Measurements from ENCODE around the gene GARNL3. TPM values are rescaled to one million over a fixed set of nuclear protein-coding genes. Genes with fewer than 3 reads are reported as not detected.
A peak's percentile ranks its signal among the peaks of the same experiment; 100 is the strongest.

The GARNL3 gene
- total and polyA plus RNA-seq, 2 donors (not counting 1 experiment from before 2014, with no cell fraction given), result 1.5 to 12.6 TPM

DNA sequence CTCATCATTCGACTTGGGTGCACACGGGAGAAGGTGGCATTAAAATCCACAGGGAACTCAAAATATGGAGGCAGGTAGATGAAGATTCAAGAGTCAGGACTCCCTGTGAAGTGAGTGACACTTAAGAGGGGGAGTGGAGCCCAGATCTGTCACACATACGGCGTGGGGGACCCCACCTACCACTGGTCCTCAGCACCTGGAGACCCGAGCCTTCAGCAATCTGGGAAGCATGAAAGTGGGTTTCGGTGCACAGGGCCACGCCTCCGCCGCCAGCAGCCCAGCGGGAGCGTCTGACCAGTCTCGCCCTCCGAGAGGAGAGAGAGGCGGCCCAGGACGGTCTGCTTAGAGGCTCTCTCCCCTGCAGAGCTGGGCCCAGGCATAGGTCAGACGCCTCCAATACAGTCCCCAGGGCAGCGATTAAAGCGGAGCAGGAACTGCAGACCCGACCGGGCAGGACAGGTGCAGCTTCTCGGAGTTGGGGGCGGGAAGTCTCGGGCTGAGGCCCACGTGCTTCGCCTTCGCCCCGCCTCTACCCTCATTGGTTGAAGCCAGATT lies 131.8 kb downstream of the GARNL3 start:
- POLR2A ChIA-PET, result interaction anchor here (0.6 to 1.6 kb wide), 6 partner anchors 18 to 732 kb away, joined by 4 to 21 read pairs (median 6); partner anchors contain the start of genes LRSAM1, RPL12 and ZNF79
- peak overlapping the region; percentile 79 for H3K27ac Mint-ChIP-seq

More for the DNA sequence above, 131.8 kb downstream of the GARNL3 start:
- peak overlapping the region; percentile 87 for H2AFZ ChIP-seq (ENCODE audit: insufficient read depth, low read depth, low read length, poor library complexity, severe bottlenecking)
- intact Hi-C loops (cut with micrococcal nuclease), result loop anchor here (1.0 to 5.0 kb wide), 6 partner anchors 151 to 670 kb away; partner anchors contain the start of genes FPGS, NAIF1, PTRH1 and TTC16
- TF ChIP-seq, protein P1, sequence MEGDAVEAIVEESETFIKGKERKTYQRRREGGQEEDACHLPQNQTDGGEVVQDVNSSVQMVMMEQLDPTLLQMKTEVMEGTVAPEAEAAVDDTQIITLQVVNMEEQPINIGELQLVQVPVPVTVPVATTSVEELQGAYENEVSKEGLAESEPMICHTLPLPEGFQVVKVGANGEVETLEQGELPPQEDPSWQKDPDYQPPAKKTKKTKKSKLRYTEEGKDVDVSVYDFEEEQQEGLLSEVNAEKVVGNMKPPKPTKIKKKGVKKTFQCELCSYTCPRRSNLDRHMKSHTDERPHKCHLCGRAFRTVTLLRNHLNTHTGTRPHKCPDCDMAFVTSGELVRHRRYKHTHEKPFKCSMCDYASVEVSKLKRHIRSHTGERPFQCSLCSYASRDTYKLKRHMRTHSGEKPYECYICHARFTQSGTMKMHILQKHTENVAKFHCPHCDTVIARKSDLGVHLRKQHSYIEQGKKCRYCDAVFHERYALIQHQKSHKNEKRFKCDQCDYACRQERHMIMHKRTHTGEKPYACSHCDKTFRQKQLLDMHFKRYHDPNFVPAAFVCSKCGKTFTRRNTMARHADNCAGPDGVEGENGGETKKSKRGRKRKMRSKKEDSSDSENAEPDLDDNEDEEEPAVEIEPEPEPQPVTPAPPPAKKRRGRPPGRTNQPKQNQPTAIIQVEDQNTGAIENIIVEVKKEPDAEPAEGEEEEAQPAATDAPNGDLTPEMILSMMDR (IDR thresholded peaks at IDR 0.05), result no peak
- no peak for TF ChIP-seq EZH2 (IDR thresholded peaks at IDR 0.05; ENCODE audit: borderline replicate concordance, insufficient read depth, low read depth, low read length, poor library complexity, severe bottlenecking)
- no peak for DNase-seq
- peaks cover 4 to 16% of the 10 kb centered on the region in 2 donors for H3K4me1 ChIP-seq (ENCODE audit: control insufficient read depth in 2 of 2, insufficient read depth in 2 of 2, low read length in 2 of 2)
- H3K9ac ChIP-seq (ENCODE audit: low read length), result peak overlapping the region; percentile 68
- 6% methylated on average over 27 of the region's 27 CpGs for WGBS (ENCODE audit: insufficient coverage)
- H3K36me3 ChIP-seq (replicated peaks in 1 of 2; ENCODE audit: control extremely low read depth in 1 of 2, control insufficient read depth in 1 of 2, extremely low read depth in 1 of 2, insufficient read depth in 2 of 2, low read length in 1 of 2), result no peaks in the 10 kb centered on the region
- Mint-ChIP-seq H3K27me3 (no peaks in the 10 kb centered on the region), H3K9me3 (ENCODE audit: insufficient read depth) (no peaks in the 10 kb centered on the region), H3K4me3 (peak overlapping the region; percentile 86), H3K4me1 (peaks cover 14% of the 10 kb centered on the region)
- CTCF ChIA-PET, result interaction anchor here (0.6 to 2.0 kb wide), 13 partner anchors 9 to 481 kb away, joined by 3 to 16 read pairs (median 5); partner anchors contain the start of genes LRSAM1, RALGPS1, RPL12 and TOR2A
- peak overlapping the region; percentile 26 to 77 (median 57) for H3K4me3 ChIP-seq (ENCODE audit: control extremely low read depth in 1 of 5, extremely low read depth in 1 of 5, insufficient read depth in 1 of 5, low read depth in 2 of 5, low read length in 4 of 5)
- no peaks in the 10 kb centered on the region for H4K20me1 ChIP-seq (ENCODE audit: control insufficient read depth, insufficient read depth, low read length, poor library complexity, severe bottlenecking)
- H3K4me2 ChIP-seq (replicated peaks; ENCODE audit: low read depth, low read length, poor library complexity, severe bottlenecking), result peak overlapping the region; percentile 91
- no peak for ATAC-seq (ENCODE audit: low read depth)
- no peak overlapping the region for H3K27ac ChIP-seq (ENCODE audit: low read length in 2 of 2)
- peaks cover 8% of the 10 kb centered on the region for H3K79me2 ChIP-seq (ENCODE audit: control insufficient read depth, insufficient read depth, low read length)
- H3K9me3 ChIP-seq (ENCODE audit: control extremely low read depth in 1 of 3, control insufficient read depth in 2 of 3, insufficient read depth in 1 of 3, low read length in 2 of 3), result no peaks in the 10 kb centered on the region
- peaks cover 0 to 7% (median 2%) of the 10 kb centered on the region in 4 experiments for H3K27me3 ChIP-seq (replicated peaks in 1 of 4; ENCODE audit: control extremely low read depth in 1 of 4, control insufficient read depth in 3 of 4, insufficient read depth in 4 of 4, low read length in 3 of 4)
